NCI-H748 treated with DMSO at 0.1 percent for 48 hours (cell line): ENCODE results near the gene NKX2-4.
"Not testable (repeated sequence)": the region's sequence is repeated elsewhere in the genome, so short reads cannot be mapped to it uniquely, and the experiment has no call there.

ENCODE experiments used
- DNase-seq: peaks from one replicate; lab custom pipeline; 2025; lab: John Stamatoyannopoulos, UW

NKX2-4 gene

GRCh38 chr20:21397341-21398108 lies at the start of gene NKX2-4:
Gene NKX2-4 (minus strand): TSS chr20:21397526. CDS start chr20:21397399, 127 bp downstream.
- DNase-seq = no peak

GRCh38 chr20:21437816-21438215 lies 40.5 kb upstream of the NKX2-4 start:
- DNase-seq = no peak

DNA sequence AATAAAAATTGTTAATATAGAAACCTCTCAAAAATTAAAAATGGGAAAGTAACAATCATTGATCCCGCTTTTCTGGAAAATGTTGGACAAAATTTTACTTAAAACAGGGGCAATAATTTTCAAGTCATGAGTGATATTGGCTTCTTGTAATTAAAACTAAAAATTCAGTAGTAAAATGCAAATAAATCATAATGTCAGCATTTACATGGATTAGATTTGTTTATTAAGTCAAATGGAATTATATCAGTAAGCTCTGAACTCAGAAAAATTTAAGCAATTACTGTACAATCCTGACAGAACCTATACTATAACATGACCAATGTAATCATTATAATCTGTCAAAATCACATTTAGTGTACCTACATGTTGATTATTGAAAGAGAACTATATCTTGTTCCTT lies 39.9 kb upstream of the NKX2-4 start:
- no peak for DNase-seq

DNA sequence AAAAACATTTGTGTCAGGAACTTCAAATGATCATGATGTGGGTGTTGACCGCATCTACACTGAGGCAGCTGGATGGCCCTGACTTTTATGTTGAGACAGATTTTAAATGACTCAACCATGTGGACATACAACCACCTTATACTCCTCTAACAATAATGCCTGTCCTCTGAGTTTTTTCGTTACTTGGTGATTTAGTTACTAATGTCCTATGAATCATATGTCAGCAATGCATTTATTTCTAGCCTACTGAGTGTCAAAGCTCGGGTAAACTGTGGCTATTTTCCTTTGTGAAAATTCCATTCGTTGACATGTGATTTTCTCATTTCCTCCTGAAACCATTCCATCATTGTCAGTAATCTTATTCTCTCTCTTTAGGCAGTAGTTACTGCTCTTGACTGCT lies 38.9 kb upstream of the NKX2-4 start:
- DNase-seq = no peak

DNA sequence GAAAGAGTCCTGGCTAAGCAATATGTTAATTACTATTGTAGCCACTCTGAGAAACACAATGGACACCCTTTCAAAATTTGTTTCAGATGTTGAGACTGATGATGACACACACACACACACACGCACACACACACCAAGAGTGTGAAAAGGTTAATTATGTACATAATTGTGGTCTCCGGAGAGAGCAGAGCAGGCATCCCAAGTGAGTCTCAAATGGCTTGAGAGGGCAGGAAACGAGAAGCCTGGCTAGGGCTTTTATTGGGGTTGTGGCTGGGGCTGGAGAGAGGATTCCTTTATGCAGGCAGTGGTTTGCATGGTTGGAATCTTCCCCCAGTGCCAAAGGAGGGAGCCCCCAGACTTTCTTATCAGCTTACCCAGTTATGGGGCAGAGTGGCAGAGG lies 38.2 kb upstream of the NKX2-4 start:
- DNase-seq = no peak

DNA sequence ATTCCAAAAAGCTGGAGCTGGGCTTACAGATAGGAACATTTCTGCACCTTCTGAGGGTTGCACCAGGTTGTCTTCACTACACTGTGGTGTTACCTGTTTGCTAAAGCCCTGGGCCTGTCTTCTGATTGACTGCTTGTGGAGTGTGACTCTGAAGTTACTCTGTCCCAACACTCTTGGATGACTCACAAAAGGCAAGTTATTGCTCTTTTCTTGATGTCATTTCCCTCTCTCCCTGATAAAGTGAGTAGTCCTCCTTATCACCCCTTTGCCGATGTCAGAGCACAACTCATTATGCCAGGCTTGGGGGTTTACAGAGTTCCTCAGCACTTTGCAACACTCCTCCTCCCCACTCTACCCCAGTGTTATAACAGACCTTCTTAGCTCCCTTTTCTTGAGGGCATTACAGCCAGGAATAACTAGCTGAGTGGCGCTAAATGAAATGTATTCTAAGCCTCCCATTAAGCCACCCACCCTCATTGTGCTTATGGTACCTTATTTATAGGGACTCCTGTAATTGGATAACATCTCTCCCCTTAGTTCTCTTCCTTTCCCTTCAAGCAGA lies 36.1 kb upstream of the NKX2-4 start:
- DNase-seq = no peak

- DNase-seq = no peak
Observed at GRCh38 chr20:21432911-21433310, 35.6 kb upstream of the NKX2-4 start.

DNA sequence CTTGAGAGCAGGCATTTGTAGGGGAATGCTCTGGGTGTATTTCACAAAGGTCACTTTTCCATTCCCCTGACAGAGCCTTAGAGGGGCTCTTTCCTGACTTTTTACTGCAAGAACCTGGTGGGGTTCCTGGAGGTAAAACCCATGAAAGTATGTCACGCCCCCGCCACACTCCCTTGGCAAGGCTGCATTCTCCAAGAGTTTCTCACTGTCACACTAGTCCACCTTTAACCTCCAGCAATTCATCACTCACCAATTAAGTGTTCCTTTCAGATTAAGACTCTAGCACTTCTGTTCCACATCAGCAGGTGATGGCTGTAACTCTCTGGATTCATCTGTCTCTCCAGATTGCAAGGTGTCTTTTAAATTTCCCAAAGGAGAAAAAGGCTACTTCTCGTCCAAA lies 32.7 kb upstream of the NKX2-4 start:
- DNase-seq = no peak

DNA sequence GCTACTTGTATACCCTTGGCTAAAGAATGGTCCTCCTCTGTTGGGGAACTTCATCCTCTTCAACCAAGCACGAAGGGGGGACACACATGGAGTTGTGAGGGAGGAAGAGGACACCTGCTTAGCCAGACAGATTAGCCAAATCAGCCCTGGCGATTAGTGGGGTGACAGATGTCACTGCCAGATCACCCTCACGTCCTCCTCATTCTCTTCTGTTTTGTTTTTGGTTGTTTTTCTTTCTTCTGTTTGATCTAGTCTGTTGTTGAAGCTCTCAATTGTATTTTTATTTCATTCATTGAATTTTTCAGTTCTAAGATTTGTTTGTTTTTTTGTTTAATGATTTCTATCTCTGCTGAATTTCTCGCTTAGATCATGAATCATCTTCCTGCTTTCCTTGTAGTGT lies 27.5 kb upstream of the NKX2-4 start:
- DNase-seq = no peak

- DNase-seq = not testable (repeated sequence)
Observed at GRCh38 chr20:21423712-21424111, 26.4 kb upstream of the NKX2-4 start.

DNA sequence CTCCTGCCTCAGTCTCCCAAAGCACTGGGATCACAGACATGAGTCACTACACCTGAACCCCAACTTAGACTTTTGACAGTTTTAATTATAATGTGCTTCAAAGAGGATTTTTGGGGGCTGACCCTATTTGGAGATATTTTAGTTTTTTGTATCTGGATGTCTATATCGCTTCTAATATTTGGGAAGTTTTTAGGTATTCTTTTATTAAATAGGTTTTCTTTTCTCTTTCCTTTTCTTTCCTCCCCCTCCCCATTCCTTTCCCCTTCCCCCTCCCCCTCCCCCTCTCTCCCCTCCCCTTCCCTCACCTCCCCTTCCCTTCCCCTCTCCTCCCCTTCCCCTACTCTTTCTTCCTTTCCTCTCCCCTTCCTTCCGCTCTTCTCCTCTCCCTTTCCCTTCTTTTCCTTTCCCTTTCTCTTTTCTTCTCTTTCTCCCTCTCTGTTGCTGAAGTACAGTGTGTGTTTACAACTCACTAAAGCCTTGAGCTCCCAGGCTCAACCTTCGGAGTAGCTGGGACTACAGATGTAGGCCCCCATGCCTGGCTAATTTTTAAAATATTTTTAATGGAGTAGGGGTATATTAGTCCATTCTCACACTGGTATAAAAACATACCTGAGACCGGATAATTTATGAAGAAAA lies 24.4 kb upstream of the NKX2-4 start:
- no peak for DNase-seq

DNA sequence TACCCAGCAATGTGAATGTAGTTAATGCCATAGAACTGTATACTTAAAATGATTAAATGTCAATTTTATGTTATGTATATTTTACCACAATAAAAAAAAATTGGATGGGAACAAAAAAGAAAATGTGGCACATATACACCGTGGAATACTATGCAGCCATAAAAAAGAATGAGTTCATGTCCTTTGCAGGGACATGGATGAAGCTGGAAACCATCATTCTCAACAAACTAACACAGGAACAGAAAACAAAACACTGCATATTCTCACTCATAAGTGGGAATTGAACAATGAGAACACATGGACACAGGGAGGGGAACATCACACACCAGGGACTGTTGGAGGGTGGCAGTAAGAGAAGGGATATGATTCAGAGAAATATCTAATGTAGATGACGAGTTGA lies 21.8 kb upstream of the NKX2-4 start:
- not testable (repeated sequence) for DNase-seq

DNA sequence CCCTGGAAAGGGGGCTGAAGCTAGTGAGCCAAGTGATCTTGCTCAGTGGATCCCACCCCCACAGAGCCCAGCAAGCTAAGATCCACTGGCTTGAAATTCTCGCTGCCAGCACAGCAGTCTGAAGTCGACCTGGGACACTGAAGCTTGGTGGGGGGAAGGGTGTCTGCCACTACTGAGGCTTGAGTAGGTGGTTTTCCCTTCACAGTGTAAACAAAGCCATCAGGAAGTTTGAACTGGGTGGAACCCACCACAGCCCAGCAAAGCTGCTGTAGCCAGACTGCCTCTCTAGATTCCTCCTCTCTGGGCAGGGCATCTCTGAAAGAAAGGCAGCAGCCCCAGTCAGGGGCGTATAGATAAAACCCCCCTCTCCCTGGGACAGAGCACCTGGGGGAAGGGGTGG lies 16.7 kb upstream of the NKX2-4 start:
- DNase-seq = not testable (repeated sequence)

GRCh38 chr20:21411725-21412124 lies 14.4 kb upstream of the NKX2-4 start:
- DNase-seq = no peak

DNA sequence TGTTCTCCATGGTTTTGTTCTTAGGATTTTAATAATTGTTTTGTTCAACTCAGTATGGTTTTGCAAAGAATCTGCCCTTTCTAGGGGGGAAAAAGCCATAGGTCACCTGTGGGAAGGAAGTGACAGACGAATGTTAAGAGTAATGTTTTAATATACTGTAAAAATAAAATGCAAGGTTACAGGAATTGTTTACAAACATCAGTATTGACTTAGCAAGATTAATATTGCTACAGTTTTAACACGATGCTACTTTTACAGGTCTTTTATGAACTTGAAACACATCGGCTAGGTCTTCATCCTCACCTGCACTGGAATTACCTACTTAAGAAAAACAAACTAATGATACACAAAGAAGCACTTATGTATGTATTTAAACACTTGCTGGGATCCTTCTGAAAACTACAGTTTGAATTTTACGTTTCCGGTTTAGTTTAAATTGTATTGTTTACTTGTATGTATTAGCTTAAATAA lies 1.7 kb upstream of the NKX2-4 start:
- no peak for DNase-seq

- DNase-seq = no peak
Observed at GRCh38 chr20:21398109-21399004, 1.0 kb upstream of the NKX2-4 start.

DNA sequence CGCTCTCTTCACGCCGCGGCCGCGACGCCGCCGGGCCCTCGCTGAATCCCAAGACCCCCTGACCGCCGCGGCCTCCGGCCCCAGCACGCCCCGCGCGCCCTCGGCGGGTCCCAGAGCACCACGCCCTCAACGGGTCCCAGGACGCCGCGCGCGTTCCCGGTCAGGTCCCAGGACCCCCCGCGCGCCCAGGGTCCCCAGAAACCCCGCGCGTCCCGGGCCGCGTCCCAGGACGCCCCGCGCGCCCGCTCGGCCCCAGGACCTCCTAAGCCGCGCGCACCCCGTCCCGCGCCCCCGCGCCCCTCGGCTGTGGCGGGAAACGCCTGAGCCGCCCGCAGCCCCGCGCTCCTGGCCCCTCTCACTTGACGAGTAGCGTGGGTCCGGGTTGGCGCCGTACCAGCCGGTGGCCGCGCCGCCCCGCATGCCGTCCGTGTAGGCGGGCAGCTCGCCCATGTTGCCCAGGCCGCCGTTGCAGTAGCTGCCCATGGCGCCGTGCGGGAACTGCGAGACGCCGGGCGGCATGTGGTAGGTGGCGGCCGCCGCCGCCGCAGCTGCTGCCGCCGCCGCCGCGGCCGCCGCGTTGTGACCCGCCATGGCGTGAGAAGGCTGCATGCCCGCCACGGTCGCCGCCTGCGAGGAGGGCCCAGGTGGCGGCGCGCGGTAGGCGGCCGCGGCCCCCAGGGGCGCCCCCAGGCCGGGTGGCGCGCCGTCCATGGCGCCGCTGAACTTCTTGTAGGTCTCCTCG lies 556 bp downstream of the NKX2-4 start:
- DNase-seq = no peak

DNA sequence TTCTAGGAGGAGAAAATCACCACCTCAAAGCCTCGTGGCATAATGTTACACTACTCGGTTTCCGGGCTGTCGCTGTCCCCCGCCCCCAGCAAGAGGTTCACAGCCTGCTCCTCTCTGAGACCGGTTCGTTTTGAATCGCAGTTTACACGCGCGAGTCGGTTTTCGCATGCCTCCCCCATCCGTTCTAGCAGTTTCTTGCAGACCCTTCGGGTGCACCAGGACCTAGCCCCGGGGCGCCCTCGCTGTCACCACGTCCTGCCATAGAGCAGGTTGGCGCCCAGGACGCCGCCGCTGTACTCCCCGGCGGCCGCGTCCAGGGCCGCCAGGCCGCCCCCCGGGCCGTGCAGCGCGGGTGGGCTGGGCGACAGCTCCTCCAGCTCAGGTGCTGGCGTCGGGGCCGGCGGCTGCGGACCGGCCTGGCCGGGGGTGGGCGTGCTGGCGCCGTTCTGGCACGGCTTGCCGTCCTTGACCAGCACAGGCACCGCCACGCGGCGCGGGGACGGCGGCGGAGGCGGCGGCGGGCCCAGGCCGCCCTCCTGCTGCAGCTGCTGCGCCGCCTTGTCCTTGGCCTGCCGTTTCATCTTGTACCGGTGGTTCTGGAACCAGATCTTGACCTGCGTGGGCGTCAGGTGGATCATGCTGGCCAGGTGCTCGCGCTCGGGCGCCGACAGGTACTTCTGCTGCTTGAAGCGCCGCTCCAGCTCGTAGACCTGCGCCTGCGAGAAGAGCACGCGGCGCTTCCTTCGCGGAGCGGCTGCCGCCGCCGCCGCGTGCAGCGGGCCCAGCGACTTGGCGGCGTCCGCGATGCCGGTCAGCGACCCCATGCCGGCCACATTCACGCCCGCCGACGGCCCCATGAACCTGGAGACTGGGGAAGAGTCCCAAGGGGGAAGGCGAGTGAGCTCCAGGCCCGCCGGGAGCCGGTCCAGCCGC lies 1.4 kb downstream of the NKX2-4 start:
- no peak for DNase-seq

GRCh38 chr20:21395051-21395665 lies 2.2 kb downstream of the NKX2-4 start:
- DNase-seq = no peak

GRCh38 chr20:21394551-21394950 lies 2.8 kb downstream of the NKX2-4 start:
- DNase-seq = no peak
